LNCaP clone FGC (cell line): Measurements from ENCODE around the gene MIB1.

Experiments used
- DNase-seq: peaks from one replicate; pipeline ENCODE4 v3.0.0-alpha.2; 2011; ENCODE audit warnings: low read depth
- H3K4me3 ChIP-seq: 2 replicates; pipeline ENCODE4 v1.5.1; 2011; ENCODE audit warnings: mild to moderate bottlenecking, low read depth, low read length, control low read depth
- TF ChIP-seq, protein P1 (sequence below): IDR thresholded peaks from 2 replicates; pipeline ENCODE4 v1.5.1; 2012; ENCODE audit warnings: mild to moderate bottlenecking; ENCODE audit not compliant: control insufficient read depth, insufficient read depth; ENCODE audit errors: extremely low read depth

MIB1 gene

DNA sequence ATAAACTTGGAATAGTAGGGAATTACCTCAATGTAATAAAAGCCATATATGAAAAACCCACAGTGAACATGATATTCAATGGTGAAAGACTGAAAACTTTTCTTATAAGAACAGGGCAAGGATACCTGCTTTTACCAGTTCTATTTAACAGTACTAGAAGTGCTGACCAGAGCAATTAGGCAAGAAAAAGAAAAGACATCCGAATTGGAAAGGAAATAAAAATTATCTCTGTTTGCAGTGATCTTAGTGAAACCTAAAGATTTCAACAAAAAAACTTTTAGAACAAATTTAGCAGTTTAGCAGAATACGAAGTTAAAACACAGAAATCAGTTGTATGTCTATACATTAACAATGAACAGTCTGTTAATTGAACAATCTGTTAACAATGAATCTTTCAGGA lies 69.1 kb downstream of the MIB1 start:
- no peak overlapping the region for H3K4me3 ChIP-seq

DNA sequence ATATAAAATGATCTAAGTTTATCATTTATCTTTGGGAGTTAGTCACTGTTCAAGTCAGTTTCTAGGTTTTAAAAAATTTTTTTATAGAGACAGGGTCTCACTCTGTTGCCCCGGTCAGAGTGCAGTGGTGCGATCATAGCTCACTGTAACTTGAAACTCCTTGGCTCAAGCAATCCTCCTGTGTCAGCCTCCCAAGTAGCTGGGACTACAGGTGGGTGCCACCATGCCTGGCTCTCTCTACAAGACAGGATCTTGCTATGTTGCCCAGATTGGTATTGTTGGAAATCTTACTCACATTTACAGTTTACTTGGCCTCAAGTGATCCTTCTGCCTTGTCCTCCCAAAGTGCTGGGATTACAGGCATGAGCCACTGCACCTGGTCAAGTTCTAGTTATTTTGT lies 74.5 kb downstream of the MIB1 start:
- DNase-seq = no peak
- no peak overlapping the region for H3K4me3 ChIP-seq
- TF ChIP-seq, protein P1, sequence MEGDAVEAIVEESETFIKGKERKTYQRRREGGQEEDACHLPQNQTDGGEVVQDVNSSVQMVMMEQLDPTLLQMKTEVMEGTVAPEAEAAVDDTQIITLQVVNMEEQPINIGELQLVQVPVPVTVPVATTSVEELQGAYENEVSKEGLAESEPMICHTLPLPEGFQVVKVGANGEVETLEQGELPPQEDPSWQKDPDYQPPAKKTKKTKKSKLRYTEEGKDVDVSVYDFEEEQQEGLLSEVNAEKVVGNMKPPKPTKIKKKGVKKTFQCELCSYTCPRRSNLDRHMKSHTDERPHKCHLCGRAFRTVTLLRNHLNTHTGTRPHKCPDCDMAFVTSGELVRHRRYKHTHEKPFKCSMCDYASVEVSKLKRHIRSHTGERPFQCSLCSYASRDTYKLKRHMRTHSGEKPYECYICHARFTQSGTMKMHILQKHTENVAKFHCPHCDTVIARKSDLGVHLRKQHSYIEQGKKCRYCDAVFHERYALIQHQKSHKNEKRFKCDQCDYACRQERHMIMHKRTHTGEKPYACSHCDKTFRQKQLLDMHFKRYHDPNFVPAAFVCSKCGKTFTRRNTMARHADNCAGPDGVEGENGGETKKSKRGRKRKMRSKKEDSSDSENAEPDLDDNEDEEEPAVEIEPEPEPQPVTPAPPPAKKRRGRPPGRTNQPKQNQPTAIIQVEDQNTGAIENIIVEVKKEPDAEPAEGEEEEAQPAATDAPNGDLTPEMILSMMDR = no peak

More for the DNA sequence above, 69.1 kb downstream of the MIB1 start:
- no peak for DNase-seq
- TF ChIP-seq, protein P1 = no peak

DNA sequence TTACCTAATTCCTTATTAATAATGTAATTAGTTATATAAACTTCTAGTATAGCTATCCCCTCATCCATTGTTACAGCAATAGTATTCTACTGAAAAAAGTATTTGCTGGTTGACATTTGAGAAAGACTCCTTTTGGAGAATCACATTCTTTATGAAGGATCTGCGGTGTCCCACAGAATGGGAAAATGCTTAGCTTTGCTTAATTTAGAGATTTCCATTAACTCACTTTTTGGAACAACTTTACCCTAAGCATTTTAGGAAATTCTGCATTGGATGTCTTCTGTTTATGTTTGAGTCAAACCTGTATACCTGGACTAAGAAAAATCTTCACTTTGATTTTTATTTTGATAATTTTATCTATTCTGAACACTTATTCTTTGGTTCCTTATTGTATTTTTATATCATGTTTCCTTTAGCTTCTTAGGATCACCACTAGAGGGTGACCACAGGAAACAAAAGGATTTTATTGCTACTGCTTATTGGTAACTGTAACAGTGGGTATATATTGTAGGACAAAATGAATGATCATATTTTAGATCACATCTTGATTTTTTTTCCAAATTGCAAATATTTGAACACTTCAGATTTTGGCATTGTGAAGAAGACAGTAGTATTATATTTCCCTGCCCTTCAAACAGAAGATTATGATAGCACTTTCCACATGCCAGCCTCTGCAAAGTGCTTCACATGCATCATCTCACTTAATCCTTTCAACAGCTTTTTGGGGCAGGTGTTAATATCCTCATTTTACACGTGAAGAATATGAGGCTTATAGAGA lies 79.6 kb downstream of the MIB1 start:
- DNase-seq = no peak
- H3K4me3 ChIP-seq = no peak overlapping the region
- TF ChIP-seq, protein P1 = peak; percentile 65

DNA sequence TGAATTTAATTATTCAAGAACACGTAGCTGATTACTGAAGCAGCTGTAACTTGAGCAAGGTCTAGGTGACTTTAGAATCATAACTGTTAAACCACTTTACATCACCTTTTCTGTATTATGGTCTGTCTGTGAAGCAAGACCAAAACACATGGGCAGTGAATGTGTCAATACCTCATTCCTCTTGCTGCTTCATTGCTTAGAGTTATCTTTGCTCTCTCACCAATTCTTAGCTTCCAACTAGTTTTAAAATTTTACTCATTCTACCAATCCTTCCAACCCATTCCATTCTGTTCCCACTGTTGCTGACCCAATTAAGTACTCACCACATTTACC lies 80.2 kb downstream of the MIB1 start:
- no peak for DNase-seq
- TF ChIP-seq, protein P1 = no peak
- no peak overlapping the region for H3K4me3 ChIP-seq

DNA sequence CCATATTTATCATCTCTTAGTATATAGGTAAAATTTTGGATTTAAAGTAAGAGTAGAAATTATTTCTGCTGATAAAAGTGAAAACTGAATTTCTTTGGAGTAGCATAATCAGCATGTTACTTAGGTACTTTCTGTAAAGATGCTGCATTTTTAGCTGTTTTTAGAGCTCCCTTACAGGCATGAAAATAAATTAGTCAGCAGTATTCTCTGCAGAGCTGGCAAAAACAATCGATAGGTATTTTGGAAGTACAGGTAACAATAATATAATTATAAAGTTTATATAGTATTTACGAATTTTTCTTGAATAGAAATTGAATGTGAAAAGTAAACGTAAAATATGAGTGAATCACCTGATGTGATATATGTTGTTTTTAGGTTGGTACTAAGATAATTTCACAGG lies 83.3 kb downstream of the MIB1 start:
- no peak overlapping the region for H3K4me3 ChIP-seq
- DNase-seq = no peak
- TF ChIP-seq, protein P1 = no peak

DNA sequence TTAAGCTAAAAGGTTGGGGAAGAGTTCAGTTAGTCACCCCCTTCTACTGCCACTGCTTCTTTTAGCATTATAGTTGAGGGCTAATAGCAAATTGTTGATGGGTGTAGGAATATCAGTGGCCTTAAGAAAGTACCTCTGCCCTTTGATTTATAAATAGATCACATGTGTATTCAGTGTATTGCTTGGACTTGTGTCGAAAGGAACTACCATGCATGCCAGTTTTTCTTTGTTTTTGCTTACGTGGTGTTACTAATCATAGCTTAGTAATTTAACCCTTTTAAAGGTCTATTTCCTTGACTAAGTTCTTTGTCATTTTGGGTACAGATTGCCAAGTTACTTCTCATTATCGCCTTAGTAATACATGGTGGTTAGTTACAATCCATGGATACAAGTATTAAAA lies 85.6 kb downstream of the MIB1 start:
- H3K4me3 ChIP-seq = no peak overlapping the region
- TF ChIP-seq, protein P1 = no peak
- no peak for DNase-seq
